Stimulated activated CD8-positive, alpha-beta memory T cell treated with anti-CD3 and anti-CD28 coated beads, Interleukin-4, amount 100 ng/mL, for 1 hour (primary cell): ENCODE results near the gene TTC33.

Experiments used
- DNase-seq, 2 donors: peaks; one replicate each; pipeline ENCODE4 v3.0.0-alpha.2; 2020; ENCODE audit warnings: low read depth in 2 of 2, low spot score in 1 of 2

The TTC33 gene

GRCh38 chr5:40524677-40525076 lies 231.1 kb downstream of the TTC33 start:
- no peak for DNase-seq

- DNase-seq = no peak
Measured at GRCh38 chr5:40521925-40522324, 233.8 kb downstream of the TTC33 start.

GRCh38 chr5:40521108-40521785 lies 234.5 kb downstream of the TTC33 start:
- no peak for DNase-seq

GRCh38 chr5:40518485-40518917 lies 237.3 kb downstream of the TTC33 start:
- no peak for DNase-seq

GRCh38 chr5:40515476-40515875 lies 240.3 kb downstream of the TTC33 start:
- DNase-seq = no peak

GRCh38 chr5:40514976-40515375 lies 240.8 kb downstream of the TTC33 start:
- no peak for DNase-seq

GRCh38 chr5:40511801-40512200 lies 244.0 kb downstream of the TTC33 start:
- no peak for DNase-seq

GRCh38 chr5:40507095-40507494 lies 248.7 kb downstream of the TTC33 start:
- DNase-seq = no peak

- no peak for DNase-seq
Measured at GRCh38 chr5:40505031-40505430, 250.7 kb downstream of the TTC33 start.

- DNase-seq = no peak
Measured at GRCh38 chr5:40503439-40503838, 252.3 kb downstream of the TTC33 start.

- DNase-seq = no peak
Measured at GRCh38 chr5:40502736-40503135, 253.0 kb downstream of the TTC33 start.

GRCh38 chr5:40501711-40502444 lies 253.9 kb downstream of the TTC33 start:
- no peak for DNase-seq

GRCh38 chr5:40499518-40500273 lies 256.1 kb downstream of the TTC33 start:
- DNase-seq = no peak

GRCh38 chr5:40499007-40499406 lies 256.8 kb downstream of the TTC33 start:
- no peak for DNase-seq

GRCh38 chr5:40497573-40497972 lies 258.2 kb downstream of the TTC33 start:
- no peak for DNase-seq

GRCh38 chr5:40495237-40495635 lies 260.5 kb downstream of the TTC33 start:
- no peak for DNase-seq

GRCh38 chr5:40494631-40495236 lies 261.0 kb downstream of the TTC33 start:
- no peak for DNase-seq

GRCh38 chr5:40492056-40492455 lies 263.7 kb downstream of the TTC33 start:
- no peak for DNase-seq

- DNase-seq = no peak
Measured at GRCh38 chr5:40491644-40492043, 264.1 kb downstream of the TTC33 start.

- DNase-seq = no peak
Measured at GRCh38 chr5:40490464-40491111, 265.2 kb downstream of the TTC33 start.

- DNase-seq = no peak
Measured at GRCh38 chr5:40489421-40489820, 266.3 kb downstream of the TTC33 start.
